HG03342 (cell line): Measurements from ENCODE around the gene UCN2.
"Not testable (repeated sequence)": the region's sequence is repeated elsewhere in the genome, so short reads cannot be mapped to it uniquely, and the experiment has no call there.

Experiments used
- ATAC-seq: cut with Tn5 transposase; IDR thresholded peaks from one replicate; pipeline ENCODE4 v1.9.1; 2021; ENCODE audit warnings: mild to moderate bottlenecking, moderate library complexity; ENCODE audit not compliant: unreplicated experiment

Gene UCN2

GRCh38 chr3:48543271-48543866 is 20.2 kb downstream of the UCN2 start:
- no peak for ATAC-seq

- ATAC-seq: no peak
Observed at GRCh38 chr3:48538451-48538850, 25.1 kb downstream of the UCN2 start.

- ATAC-seq: no peak
Observed at GRCh38 chr3:48536785-48537184, 26.8 kb downstream of the UCN2 start.

GRCh38 chr3:48536116-48536515 is 27.5 kb downstream of the UCN2 start:
- ATAC-seq: no peak

- ATAC-seq: no peak
Observed at GRCh38 chr3:48535578-48535977, 28.0 kb downstream of the UCN2 start.

- ATAC-seq: no peak
Observed at GRCh38 chr3:48532977-48533337, 30.6 kb downstream of the UCN2 start.

- ATAC-seq: no peak
Observed at GRCh38 chr3:48532271-48532976, 31.2 kb downstream of the UCN2 start.

GRCh38 chr3:48530701-48531100 is 32.9 kb downstream of the UCN2 start:
- not testable (repeated sequence) for ATAC-seq

- no peak for ATAC-seq
Observed at GRCh38 chr3:48528754-48529153, 34.8 kb downstream of the UCN2 start.

GRCh38 chr3:48528048-48528447 is 35.5 kb downstream of the UCN2 start:
- ATAC-seq: no peak

- ATAC-seq: no peak
Observed at GRCh38 chr3:48524970-48525369, 38.6 kb downstream of the UCN2 start.

GRCh38 chr3:48521635-48522034 is 41.9 kb downstream of the UCN2 start:
- no peak for ATAC-seq

- no peak for ATAC-seq
Observed at GRCh38 chr3:48519277-48519643, 44.3 kb downstream of the UCN2 start.

- no peak for ATAC-seq
Observed at GRCh38 chr3:48518638-48519276, 44.8 kb downstream of the UCN2 start.

- ATAC-seq: no peak
Observed at GRCh38 chr3:48518069-48518468, 45.5 kb downstream of the UCN2 start.

GRCh38 chr3:48516571-48516970 is 47.0 kb downstream of the UCN2 start:
- no peak for ATAC-seq

- no peak for ATAC-seq
Observed at GRCh38 chr3:48514431-48515227, 49.0 kb downstream of the UCN2 start.
